ENCODE results near the gene RELL2.

RELL2 gene

DNA sequence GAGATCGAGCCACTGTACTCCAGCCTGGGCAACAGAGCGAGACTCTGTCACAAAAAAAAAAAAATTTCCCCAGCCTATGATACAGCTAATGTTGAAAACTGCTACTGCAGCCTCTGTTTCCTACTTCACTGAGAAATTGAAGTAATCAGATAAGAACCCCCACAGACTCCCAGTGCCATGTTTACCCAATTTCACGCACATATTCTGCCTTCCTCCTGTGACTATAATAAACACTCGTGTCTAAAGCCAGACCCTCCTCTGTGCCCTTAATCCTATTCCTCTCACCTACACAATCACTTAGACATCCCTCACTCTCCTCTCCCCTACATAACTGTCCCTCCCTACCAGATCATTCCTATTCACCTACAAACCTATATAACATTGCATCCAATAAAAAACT lies 38.9 kb downstream of the RELL2 start:
- no peak for DNase-seq (ENCODE audit: low read depth in 2 of 2)

DNA sequence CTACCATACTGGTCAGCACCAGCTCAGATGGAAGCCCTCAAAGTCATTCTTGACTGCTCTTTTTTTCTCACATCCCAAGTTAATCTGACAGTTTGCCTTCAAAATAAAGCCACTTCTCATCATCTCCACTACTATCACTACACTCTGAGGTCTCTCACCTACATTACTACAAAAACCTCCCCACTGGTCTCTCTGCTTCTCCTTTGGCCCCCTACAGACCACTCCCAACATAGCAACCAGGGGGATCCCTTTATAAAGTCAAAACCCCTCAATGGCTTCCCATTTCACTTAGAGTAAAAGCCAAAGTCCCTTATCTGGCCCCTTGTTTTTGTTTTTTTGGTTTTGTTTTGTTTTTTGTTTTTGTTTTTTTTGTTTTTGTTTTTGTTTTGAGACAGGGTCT lies 40.6 kb downstream of the RELL2 start:
- DNase-seq (ENCODE audit: low read depth in 2 of 2), result no peak

DNA sequence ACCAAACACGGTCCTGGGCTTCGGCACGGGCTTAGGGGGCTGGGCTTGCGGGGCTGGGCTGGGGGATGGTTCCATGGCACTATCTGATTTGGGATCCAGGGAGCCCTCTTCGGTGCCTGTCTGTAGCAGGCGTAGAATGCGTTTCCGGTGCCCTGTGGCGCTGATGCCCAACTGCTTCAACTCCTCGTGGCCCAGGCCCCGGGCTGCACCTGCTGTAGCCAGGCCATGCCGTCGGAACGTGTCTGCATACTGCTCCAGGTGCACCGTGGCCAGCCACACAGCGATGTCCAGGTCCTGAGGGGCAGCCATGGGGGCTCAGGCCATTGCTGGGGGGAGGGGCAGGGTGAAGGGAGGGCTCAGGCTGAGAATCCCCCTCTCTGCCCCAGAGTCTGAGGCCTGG lies 43.4 kb downstream of the RELL2 start:
- DNase-seq (ENCODE audit: low read depth in 2 of 2), result no peak

DNA sequence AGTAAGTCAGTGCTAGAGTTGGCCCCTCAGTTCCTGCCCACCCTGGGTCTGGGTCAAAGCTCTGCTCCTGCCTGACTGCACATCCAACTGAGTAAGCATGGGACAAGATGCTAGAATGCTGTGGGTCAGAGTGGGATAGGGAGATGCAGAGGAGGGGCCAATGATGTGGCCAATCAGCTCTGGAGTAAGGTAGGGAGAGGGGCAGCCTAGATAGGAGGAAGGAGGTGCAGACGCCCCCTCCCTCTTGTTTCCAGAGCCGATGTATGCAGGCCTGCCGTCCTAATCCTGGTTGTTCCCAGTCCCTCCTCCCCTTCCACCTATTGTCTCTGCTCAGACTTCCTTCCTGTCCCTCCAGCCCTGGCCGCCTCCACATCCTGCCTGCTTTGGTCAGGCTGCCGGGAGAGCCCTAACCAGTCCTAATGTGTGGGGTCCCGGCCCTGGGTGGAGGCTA lies 44.0 kb downstream of the RELL2 start:
- DNase-seq (ENCODE audit: low read depth in 2 of 2), result no peak

DNA sequence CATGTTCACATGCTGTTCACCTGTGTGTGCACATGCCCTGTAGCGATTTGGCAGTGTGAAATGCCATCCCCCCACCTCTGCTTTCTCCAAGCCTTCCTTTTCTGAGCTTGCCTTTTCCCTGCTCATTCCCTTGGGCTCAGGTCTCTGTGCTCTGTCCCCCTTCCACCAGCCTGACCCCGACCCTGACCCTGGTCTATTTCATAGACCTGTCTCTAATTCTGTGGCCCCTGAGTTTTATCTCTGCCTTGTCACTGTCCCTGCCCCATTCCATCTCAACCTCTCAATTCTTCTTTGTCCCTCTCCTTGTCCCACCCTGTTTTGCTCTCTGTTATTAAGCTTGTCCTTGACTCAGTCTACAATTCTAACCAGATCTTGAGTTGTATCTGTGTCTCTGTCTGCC lies 44.5 kb downstream of the RELL2 start:
- no peak for DNase-seq (ENCODE audit: low read depth in 2 of 2)

DNA sequence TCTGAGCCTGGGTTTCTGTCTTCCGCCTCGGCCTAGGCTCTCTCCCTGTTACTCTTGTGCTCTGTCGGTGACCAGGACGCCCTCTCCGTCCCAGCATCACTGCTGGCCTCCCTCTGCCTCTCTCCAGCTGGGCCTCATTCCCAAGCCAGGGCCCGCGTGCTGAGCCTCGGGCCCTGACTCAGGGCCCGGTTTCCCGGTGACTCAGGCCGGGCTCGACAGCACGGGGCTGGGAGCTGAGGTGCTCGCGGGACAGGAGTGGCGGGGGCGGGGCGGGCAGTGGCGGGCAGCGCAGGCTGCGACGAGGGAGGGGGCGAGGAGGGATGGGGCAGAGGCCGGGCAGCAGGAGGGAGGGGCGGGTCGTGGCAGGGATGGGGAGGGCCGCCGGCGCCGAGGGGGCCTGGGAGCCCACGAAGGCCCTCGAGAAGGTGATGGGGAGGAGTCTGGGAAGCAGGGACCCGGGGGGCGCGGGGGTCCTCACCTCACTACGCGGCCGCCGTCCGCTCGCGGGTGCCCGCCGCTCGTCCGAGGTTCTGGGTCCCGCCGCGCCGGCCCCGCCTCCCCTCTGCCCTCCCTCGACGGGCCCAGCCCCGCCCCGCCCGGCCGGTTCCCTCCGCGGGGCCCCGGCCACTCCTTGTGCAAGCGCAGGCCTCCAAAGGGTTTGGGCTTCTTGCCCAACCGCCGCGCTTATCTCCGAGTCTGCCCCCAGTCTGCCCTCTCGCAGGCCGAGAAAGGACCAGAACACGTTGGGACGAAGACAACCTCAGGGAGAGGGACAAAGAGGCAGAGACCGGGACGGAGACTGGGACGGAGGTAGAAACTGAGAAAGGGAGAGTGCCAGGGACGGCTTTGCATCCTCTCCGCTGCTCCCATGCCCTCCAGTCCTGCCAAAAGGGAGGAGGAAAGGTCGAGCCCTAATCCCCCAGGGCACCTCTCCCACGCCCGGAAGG lies 45.2 kb downstream of the RELL2 start, which contains the start of gene ARAP3:
Gene ARAP3 (minus strand): TSS at position 536 of the 947 bp plus-strand sequence. CDS start 1,744 bp downstream, outside the sequence.
- peak in 1 of 2 experiments; percentile 32 for DNase-seq (ENCODE audit: low read depth in 2 of 2)

DNA sequence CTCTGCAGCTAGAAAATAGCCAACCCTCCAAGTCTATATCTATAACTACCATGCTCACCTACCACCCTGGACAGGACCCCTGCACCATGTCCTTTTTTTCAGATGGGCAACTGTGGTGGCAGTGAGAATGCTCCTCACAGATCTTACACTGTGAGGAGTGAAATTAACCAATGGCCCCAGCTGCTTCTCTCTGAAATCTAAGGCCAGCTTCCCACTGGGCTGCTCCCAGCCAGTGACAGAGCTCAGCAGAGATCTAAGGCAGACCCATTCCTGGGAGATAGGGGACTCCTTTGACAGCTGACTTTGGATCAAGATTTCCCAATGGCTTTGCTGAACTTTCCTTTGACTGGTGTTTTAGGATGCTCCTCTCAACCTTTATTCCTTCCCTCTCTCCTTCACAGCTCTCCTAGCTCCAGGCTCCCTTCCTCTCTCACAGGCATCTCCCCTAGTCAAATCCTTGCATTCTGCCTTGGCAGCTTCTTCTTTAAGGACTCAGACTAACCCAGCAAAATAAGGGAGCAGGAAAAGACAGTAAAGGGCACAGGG lies 46.9 kb downstream of the RELL2 start:
- no peak for DNase-seq (ENCODE audit: low read depth in 2 of 2)

DNA sequence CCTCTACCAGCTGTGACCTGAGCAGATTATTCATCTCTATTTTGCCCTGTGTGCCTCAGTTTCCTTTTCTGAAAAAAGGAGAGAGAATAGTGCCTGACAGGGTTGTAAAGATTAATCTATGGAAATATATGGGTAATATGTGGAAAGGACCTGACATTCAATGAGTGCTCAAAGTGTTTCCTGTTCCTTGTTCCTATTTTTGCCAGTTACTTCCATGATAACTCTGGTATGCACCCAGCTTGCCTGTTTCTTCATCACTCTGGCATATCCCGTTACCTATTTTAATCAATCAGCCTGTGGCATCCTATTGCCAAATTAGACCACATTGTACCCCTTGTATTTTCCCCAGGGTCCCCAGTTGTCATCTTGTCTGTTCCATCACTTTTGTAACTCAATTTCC lies 48.8 kb downstream of the RELL2 start:
- no peak for DNase-seq (ENCODE audit: low read depth in 2 of 2)

DNA sequence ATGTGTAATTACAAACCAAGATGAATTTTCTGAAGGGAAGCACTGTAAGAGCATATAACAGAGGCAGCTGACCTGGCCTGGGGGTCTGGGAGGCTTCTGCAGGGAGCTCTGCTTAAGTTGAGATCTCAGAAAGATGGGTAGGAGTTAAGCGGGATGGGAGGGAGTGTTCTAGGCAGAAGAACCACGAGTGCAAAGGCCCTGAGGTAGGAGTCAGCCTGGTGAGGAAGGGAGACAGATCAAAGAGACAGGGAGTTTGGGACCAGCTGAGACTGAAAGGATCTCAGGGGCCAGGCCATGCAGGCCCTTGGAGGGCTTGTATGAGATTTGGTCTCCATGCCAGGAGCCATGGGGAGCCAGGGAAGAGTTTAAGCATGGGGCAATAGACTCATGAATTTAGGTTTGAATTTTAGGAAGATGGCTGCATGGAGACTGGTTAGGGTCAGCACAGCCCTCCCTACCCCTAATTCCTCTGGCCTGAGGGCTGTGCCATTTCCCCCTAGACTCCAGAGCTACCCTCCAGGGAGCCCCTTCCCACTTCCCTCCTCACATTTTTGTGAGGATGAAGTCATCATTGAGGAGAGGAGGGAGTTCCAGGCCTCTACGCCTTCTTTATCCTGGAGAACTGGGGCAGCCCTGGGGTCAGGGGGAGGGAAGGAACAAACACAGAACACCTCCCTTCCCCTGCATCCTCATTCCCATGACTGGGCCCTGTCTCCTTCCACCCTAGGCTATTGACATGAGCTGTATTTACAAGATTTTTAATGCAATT lies 50.0 kb downstream of the RELL2 start:
- no peak for DNase-seq (ENCODE audit: low read depth in 2 of 2)

All from stimulated activated CD4-positive, alpha-beta T cell treated with anti-CD3 and anti-CD28 coated beads, Interleukin-12 subunit alpha, Interleukin-12 subunit beta, amount 100 ng/mL, for 24 hours (primary cell).